PC-3 (cell line): ENCODE data around the gene PCBP3.

Experiments used
- CTCF ChIP-seq: fragments of 300-600 bp; sonication (generic); conservative IDR thresholded peaks from 2 replicates; pipeline ENCODE4 v1.5.1; 2017; ENCODE audit warnings: antibody characterized with exemption, low read depth, mild to moderate bottlenecking, low read length
- EZH2phosphoT487 ChIP-seq: fragments of 300-600 bp; sonication (generic); IDR thresholded peaks from 2 replicates; pipeline ENCODE4 v1.6.1; 2018; ENCODE audit warnings: mild to moderate bottlenecking, antibody characterized with exemption, low read length, borderline replicate concordance

GRCh38 chr21:45632637-45633251, 10.8 kb upstream of the PCBP3 start:
- TF ChIP-seq CTCF (no peak), EZH2phosphoT487 (no peak)
